Activated naive CD4-positive, alpha-beta T cell treated with anti-CD3 and anti-CD28 coated beads, Interleukin-2, amount 50 U/mL, for 72 hours (primary cell): Measurements from ENCODE around the gene UBE2D2. TPM values are rescaled to one million over a fixed set of nuclear protein-coding genes. Genes with fewer than 3 reads are reported as not detected.
"Not testable (repeated sequence)": the region's sequence is repeated elsewhere in the genome, so short reads cannot be mapped to it uniquely, and the experiment has no call there.

Experiments
- ATAC-seq, 2 donors: fragments of 150-1000 bp; cut with Tn5 transposase; 2 replicates each; pipeline ENCODE4 v1.10.0; 2021; ENCODE audit warnings: mild to moderate bottlenecking in 2 of 2, moderate library complexity in 2 of 2
- DNase-seq, 2 donors: peaks; one replicate each; pipeline ENCODE4 v3.0.0; 2021 to 2022; ENCODE audit warnings: low spot score in 2 of 2
- H3K27ac Mint-ChIP-seq, 2 donors: one replicate each; pipeline ENCODE4 v1.8.0; 2022; ENCODE audit warnings: mild to moderate bottlenecking in 2 of 2, mixed read lengths in 2 of 2
- H3K36me3 Mint-ChIP-seq, 2 donors: one replicate each; pipeline ENCODE4 v1.8.0; 2022; ENCODE audit warnings: mixed read lengths in 2 of 2
- H3K9me3 Mint-ChIP-seq, 2 donors: one replicate each; pipeline ENCODE4 v1.8.0; 2022; ENCODE audit warnings: mixed read lengths in 2 of 2
- total RNA-seq, 2 donors: library from RNA; stranded (reverse); gene quantifications; one replicate each; pipeline ENCODE4 v1.2.3, GENCODE V29; 2022

UBE2D2 gene
- total RNA-seq, 2 donors from 2014 or later, result 232 to 249 TPM

- ATAC-seq (no peak), DNase-seq (no peak)
- H3K36me3 Mint-ChIP-seq, result peaks cover 0 to 17% of the 10 kb centered on the region in 2 donors
- H3K27ac Mint-ChIP-seq, result peak overlapping the region in 1 of 2 donors; percentile 51
- H3K9me3 Mint-ChIP-seq, result no peaks in the 10 kb centered on the region
Observed at GRCh38 chr5:139569270-139569955, 8.3 kb downstream of the UBE2D2 start.

- peaks cover 0 to 6% of the 10 kb centered on the region in 2 donors for H3K36me3 Mint-ChIP-seq
- peak overlapping the region in 1 of 2 donors; percentile 89 for H3K27ac Mint-ChIP-seq
- ATAC-seq (no peak), DNase-seq (no peak)
- H3K9me3 Mint-ChIP-seq, result no peaks in the 10 kb centered on the region
Observed at GRCh38 chr5:139571543-139571942, 10.4 kb downstream of the UBE2D2 start.

- H3K36me3 Mint-ChIP-seq, result peaks cover 0 to 6% of the 10 kb centered on the region in 2 donors
- DNase-seq (no peak), ATAC-seq (no peak)
- H3K9me3 Mint-ChIP-seq, result no peaks in the 10 kb centered on the region
- peak overlapping the region in 1 of 2 donors; percentile 89 for H3K27ac Mint-ChIP-seq
Observed at GRCh38 chr5:139571966-139572365, 10.8 kb downstream of the UBE2D2 start.

- Mint-ChIP-seq H3K9me3 (no peaks in the 10 kb centered on the region), H3K27ac (no peak overlapping the region), H3K36me3 (no peaks in the 10 kb centered on the region)
- ATAC-seq (no peak), DNase-seq (no peak)
Observed at GRCh38 chr5:139574641-139575312, 13.6 kb downstream of the UBE2D2 start.

- H3K36me3 Mint-ChIP-seq, result no peaks in the 10 kb centered on the region
- peak overlapping the region in 1 of 2 donors; percentile 89 for H3K27ac Mint-ChIP-seq
- ATAC-seq, result no peak
- H3K9me3 Mint-ChIP-seq, result no peaks in the 10 kb centered on the region
- DNase-seq, result no peak
Observed at GRCh38 chr5:139575313-139575646, 14.1 kb downstream of the UBE2D2 start.

- no peaks in the 10 kb centered on the region for H3K9me3 Mint-ChIP-seq
- peak overlapping the region; percentile 77 to 89 for H3K27ac Mint-ChIP-seq
- peaks cover 0 to 3% of the 10 kb centered on the region in 2 donors for H3K36me3 Mint-ChIP-seq
- peak in 1 of 2 donors; percentile 42 for DNase-seq
- peak; percentile 70 to 83 for ATAC-seq
Observed at GRCh38 chr5:139575751-139576150, 14.6 kb downstream of the UBE2D2 start.

- no peaks in the 10 kb centered on the region for H3K9me3 Mint-ChIP-seq
- no peak for ATAC-seq
- no peak for DNase-seq
Observed at GRCh38 chr5:139577689-139578290, 16.7 kb downstream of the UBE2D2 start.

GRCh38 chr5:139578325-139578724 lies 17.2 kb downstream of the UBE2D2 start:
- Mint-ChIP-seq H3K27ac (peak overlapping the region; percentile 77 to 88), H3K36me3 (peaks cover 0 to 6% of the 10 kb centered on the region in 2 donors), H3K9me3 (no peaks in the 10 kb centered on the region)
- ATAC-seq (no peak), DNase-seq (no peak)

More at GRCh38 chr5:139577689-139578290, 16.7 kb downstream of the UBE2D2 start:
- peak overlapping the region; percentile 77 to 86 for H3K27ac Mint-ChIP-seq
- peaks cover 0 to 6% of the 10 kb centered on the region in 2 donors for H3K36me3 Mint-ChIP-seq

GRCh38 chr5:139582181-139582580 lies 21.0 kb downstream of the UBE2D2 start:
- peaks cover 0 to 11% of the 10 kb centered on the region in 2 donors for H3K36me3 Mint-ChIP-seq
- not testable (repeated sequence) for ATAC-seq, DNase-seq, H3K27ac Mint-ChIP-seq, H3K9me3 Mint-ChIP-seq

- DNase-seq (no peak), ATAC-seq (peak; percentile 98 to 99)
- Mint-ChIP-seq H3K9me3 (no peaks in the 10 kb centered on the region), H3K36me3 (peaks cover 0 to 11% of the 10 kb centered on the region in 2 donors), H3K27ac (peak overlapping the region; percentile 37 to 94)
Observed at GRCh38 chr5:139584137-139584536, 23.0 kb downstream of the UBE2D2 start.

- not testable (repeated sequence) for DNase-seq, H3K9me3 Mint-ChIP-seq, H3K36me3 Mint-ChIP-seq, ATAC-seq
- peak overlapping the region in 1 of 2 donors; percentile 57 for H3K27ac Mint-ChIP-seq
Observed at GRCh38 chr5:139588116-139588515, 27.0 kb downstream of the UBE2D2 start.

GRCh38 chr5:139588962-139589361 lies 27.8 kb downstream of the UBE2D2 start:
- ATAC-seq (no peak), DNase-seq (no peak)
- peak overlapping the region in 1 of 2 donors; percentile 55 for H3K27ac Mint-ChIP-seq
- peaks cover 0 to 6% of the 10 kb centered on the region in 2 donors for H3K36me3 Mint-ChIP-seq
- H3K9me3 Mint-ChIP-seq, result no peaks in the 10 kb centered on the region

GRCh38 chr5:139592289-139592688 lies 31.1 kb downstream of the UBE2D2 start:
- no peak for DNase-seq
- peak in 1 of 2 donors; percentile 24 for ATAC-seq
- Mint-ChIP-seq H3K36me3 (peaks cover 0 to 19% of the 10 kb centered on the region in 2 donors), H3K9me3 (no peaks in the 10 kb centered on the region), H3K27ac (peak overlapping the region in 1 of 2 donors; percentile 73)

- not testable (repeated sequence) for ATAC-seq
- H3K36me3 Mint-ChIP-seq, result peaks cover 0 to 20% of the 10 kb centered on the region in 2 donors
- peak overlapping the region in 1 of 2 donors; percentile 65 for H3K27ac Mint-ChIP-seq
Observed at GRCh38 chr5:139593076-139593475, 31.9 kb downstream of the UBE2D2 start.

GRCh38 chr5:139593716-139594319 lies 32.7 kb downstream of the UBE2D2 start:
- H3K36me3 Mint-ChIP-seq, result peaks cover 0 to 20% of the 10 kb centered on the region in 2 donors
- no peaks in the 10 kb centered on the region for H3K9me3 Mint-ChIP-seq
- DNase-seq (no peak), ATAC-seq (peak; percentile 59 to 71)
- no peak overlapping the region for H3K27ac Mint-ChIP-seq

More at GRCh38 chr5:139593076-139593475, 31.9 kb downstream of the UBE2D2 start:
- not testable (repeated sequence) for DNase-seq, H3K9me3 Mint-ChIP-seq

- DNase-seq (no peak), ATAC-seq (no peak)
- H3K36me3 Mint-ChIP-seq, result peaks cover 0 to 20% of the 10 kb centered on the region in 2 donors
- no peaks in the 10 kb centered on the region for H3K9me3 Mint-ChIP-seq
- peak overlapping the region in 1 of 2 donors; percentile 27 for H3K27ac Mint-ChIP-seq
Observed at GRCh38 chr5:139597134-139597533, 36.0 kb downstream of the UBE2D2 start.

- not testable (repeated sequence) for DNase-seq, ATAC-seq, H3K27ac Mint-ChIP-seq, H3K9me3 Mint-ChIP-seq
- peaks cover 0 to 20% of the 10 kb centered on the region in 2 donors for H3K36me3 Mint-ChIP-seq
Observed at GRCh38 chr5:139598601-139598965, 37.4 kb downstream of the UBE2D2 start.
